Trophoblast cell (in vitro differentiated cells and primary cell): Measurements from ENCODE around the gene C2orf80.
A peak's percentile ranks its signal among the peaks of the same experiment; 100 is the strongest.
"Not testable (repeated sequence)": the region's sequence is repeated elsewhere in the genome, so short reads cannot be mapped to it uniquely, and the experiment has no call there.

Source experiments
- DNase-seq, 2 donors: peaks; one replicate each; pipeline ENCODE4 v3.0.0-alpha.2; 2016
- H2AFZ ChIP-seq: 2 replicates; pipeline ENCODE4 v1.6.1; 2013; ENCODE audit warnings: low read length, moderate library complexity, mild to moderate bottlenecking; ENCODE audit not compliant: insufficient read depth, poor library complexity
- H2AK5ac ChIP-seq: 2 replicates; pipeline ENCODE4 v1.6.1; 2013; ENCODE audit warnings: mild to moderate bottlenecking, low read length
- H2BK120ac ChIP-seq: 2 replicates; pipeline ENCODE4 v1.6.1; 2013; ENCODE audit warnings: low read length, mild to moderate bottlenecking, moderate library complexity; ENCODE audit not compliant: insufficient read depth, poor library complexity
- H2BK12ac ChIP-seq: 2 replicates; pipeline ENCODE4 v1.6.1; 2013; ENCODE audit warnings: mild to moderate bottlenecking, low read length, moderate library complexity
- H2BK5ac ChIP-seq: 2 replicates; pipeline ENCODE4 v1.6.1; 2013; ENCODE audit warnings: low read length, low read depth, moderate library complexity, mild to moderate bottlenecking; ENCODE audit not compliant: poor library complexity
- H3K14ac ChIP-seq: 2 replicates; pipeline ENCODE4 v1.6.1; 2013; ENCODE audit warnings: mild to moderate bottlenecking, low read length
- H3K18ac ChIP-seq: 2 replicates; pipeline ENCODE4 v1.6.1; 2013; ENCODE audit warnings: mild to moderate bottlenecking, low read length
- H3K23ac ChIP-seq: 2 replicates; pipeline ENCODE4 v1.6.1; 2013; ENCODE audit warnings: low read length
- H3K27ac ChIP-seq: 2 replicates; pipeline ENCODE4 v1.5.1; 2013; ENCODE audit warnings: low read depth, mild to moderate bottlenecking, inconsistent platforms, low read length, moderate library complexity
- H3K27me3 ChIP-seq: 2 replicates; pipeline ENCODE4 v1.6.1; 2013; ENCODE audit warnings: inconsistent platforms, mild to moderate bottlenecking, low read length, moderate library complexity; ENCODE audit not compliant: insufficient read depth
- H3K36me3 ChIP-seq, 2 experiments: 1 replicate in 1 of 2; 2 replicates in 1 of 2; pipeline ENCODE4 v1.6.1; 2013; ENCODE audit warnings: low read length in 2 of 2, mild to moderate bottlenecking in 2 of 2, moderate library complexity in 1 of 2; ENCODE audit not compliant: insufficient read depth in 2 of 2, control insufficient read depth in 1 of 2
- H3K4ac ChIP-seq: 2 replicates; pipeline ENCODE4 v1.6.1; 2013; ENCODE audit warnings: low read depth, mild to moderate bottlenecking, low read length, moderate library complexity
- H3K4me1 ChIP-seq, 2 experiments: 1 replicate in 1 of 2; 2 replicates in 1 of 2; pipeline ENCODE4 v1.6.1; 2013; ENCODE audit warnings: low read length in 2 of 2, mild to moderate bottlenecking in 2 of 2, moderate library complexity in 1 of 2; ENCODE audit not compliant: insufficient read depth in 2 of 2, control insufficient read depth in 1 of 2
- H3K4me2 ChIP-seq: 2 replicates; pipeline ENCODE4 v1.6.1; 2013; ENCODE audit warnings: inconsistent platforms, mild to moderate bottlenecking, low read length, moderate library complexity
- H3K4me3 ChIP-seq: 2 replicates; pipeline ENCODE4 v1.5.1; 2013; ENCODE audit warnings: mild to moderate bottlenecking, low read depth, low read length, inconsistent platforms
- H3K79me1 ChIP-seq: one replicate; pipeline ENCODE4 v1.6.1; 2013; ENCODE audit warnings: low read length
- H3K79me2 ChIP-seq: 2 replicates; pipeline ENCODE4 v1.6.1; 2013; ENCODE audit warnings: low read length, mild to moderate bottlenecking; ENCODE audit not compliant: control insufficient read depth, insufficient read depth, poor library complexity
- H3K9ac ChIP-seq: 2 replicates; pipeline ENCODE4 v1.6.1; 2013; ENCODE audit warnings: mild to moderate bottlenecking, low read length
- H3K9me3 ChIP-seq: 2 replicates; pipeline ENCODE4 v1.6.1; 2013; ENCODE audit warnings: low read depth, mild to moderate bottlenecking, control low read depth, inconsistent platforms, low read length; ENCODE audit not compliant: insufficient read depth
- H4K12ac ChIP-seq: 2 replicates; pipeline ENCODE4 v1.6.1; 2013; ENCODE audit warnings: low read depth, mild to moderate bottlenecking, low read length, moderate library complexity
- H4K8ac ChIP-seq: 2 replicates; pipeline ENCODE4 v1.6.1; 2013; ENCODE audit warnings: low read depth, mild to moderate bottlenecking, low read length, moderate library complexity
- H4K91ac ChIP-seq: one replicate; pipeline ENCODE4 v1.6.1; 2013; ENCODE audit warnings: low read depth, mild to moderate bottlenecking, low read length, moderate library complexity
- WGBS: extraction: QIAGEN DNeasy Blood & Tissue Kit; methylation state at CpG from one replicate; pipeline ENCODE4 v1.1.7; 2013; ENCODE audit warnings: missing lambda C conversion rate; ENCODE audit not compliant: insufficient read length, insufficient coverage; ENCODE audit errors: extremely low coverage; 5-methylcytosine and 5-hydroxymethylcytosine counted together

The C2orf80 gene

DNA sequence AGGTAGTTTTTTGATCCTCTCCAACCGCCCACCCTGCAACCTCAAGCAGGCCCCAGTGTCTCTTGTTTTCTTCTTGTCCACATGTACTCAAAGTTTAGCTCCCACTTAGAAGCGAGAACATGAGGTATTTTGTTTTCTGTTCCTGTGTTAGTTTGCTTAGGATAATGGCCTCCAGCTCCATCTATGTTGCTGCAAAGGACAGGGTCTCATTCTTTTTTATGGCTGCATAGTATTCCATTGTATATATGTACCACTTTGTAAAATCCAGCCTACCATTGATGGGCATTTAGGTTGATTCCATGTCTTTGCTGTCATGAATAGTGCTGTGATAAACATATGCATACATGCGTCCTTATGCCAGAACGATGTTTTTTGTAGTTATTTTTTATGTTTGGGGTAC lies 62.7 kb downstream of the C2orf80 start:
- H3K18ac ChIP-seq: no peak overlapping the region
- no peak overlapping the region for H4K12ac ChIP-seq
- no peak overlapping the region for H3K23ac ChIP-seq
- peaks cover 9% of the 10 kb centered on the region for H3K79me1 ChIP-seq
- no peaks in the 10 kb centered on the region for H3K27me3 ChIP-seq
- H3K36me3 ChIP-seq: no peaks in the 10 kb centered on the region
- H2BK5ac ChIP-seq: no peak overlapping the region
- no peak overlapping the region for H3K4me3 ChIP-seq
- no peak overlapping the region for H2BK120ac ChIP-seq
- H2AFZ ChIP-seq: no peak overlapping the region
- WGBS: no CpG with 5 or more reads among the region's 4 CpGs
- no peak overlapping the region for H2AK5ac ChIP-seq
- H3K14ac ChIP-seq: no peak overlapping the region
- no peak overlapping the region for H2BK12ac ChIP-seq
- DNase-seq: no peak
- H3K79me2 ChIP-seq: peaks cover 2% of the 10 kb centered on the region
- H4K8ac ChIP-seq: no peak overlapping the region
- no peak overlapping the region for H3K27ac ChIP-seq
- no peak overlapping the region for H3K4ac ChIP-seq
- H3K4me2 ChIP-seq: no peak overlapping the region
- H4K91ac ChIP-seq: no peak overlapping the region
- peaks cover 6 to 14% of the 10 kb centered on the region in 2 experiments for H3K4me1 ChIP-seq
- no peaks in the 10 kb centered on the region for H3K9me3 ChIP-seq
- H3K9ac ChIP-seq: no peak overlapping the region

DNA sequence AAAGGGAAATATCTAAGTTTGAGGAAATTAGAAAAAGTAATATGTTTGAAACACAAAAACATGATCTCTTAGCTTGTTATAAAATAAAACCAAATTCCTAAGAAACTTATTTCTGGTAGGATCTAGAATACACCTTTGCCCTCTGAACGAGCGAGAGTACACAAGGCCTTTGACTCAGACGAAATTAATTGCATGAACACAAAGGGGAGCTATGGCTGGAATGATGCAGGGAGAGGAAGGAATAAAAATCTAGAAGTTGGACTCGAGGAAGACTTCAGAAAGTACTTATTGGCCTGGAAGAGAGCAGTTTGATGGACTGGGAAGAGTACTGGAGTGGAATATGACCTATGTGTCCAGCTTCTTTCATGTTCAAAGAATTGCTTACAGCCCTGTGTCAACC lies 64.6 kb downstream of the C2orf80 start:
- Histone ChIP-seq H3K27ac (no peak overlapping the region), H3K4me3 (no peak overlapping the region), H3K27me3 (no peaks in the 10 kb centered on the region), H3K79me1 (peaks cover 7% of the 10 kb centered on the region), H3K79me2 (peaks cover 2% of the 10 kb centered on the region), H4K91ac (no peak overlapping the region), H3K14ac (no peak overlapping the region), H3K36me3 (no peaks in the 10 kb centered on the region), H3K9ac (no peak overlapping the region), H3K23ac (no peak overlapping the region), H2AK5ac (no peak overlapping the region), H3K4ac (no peak overlapping the region), H3K4me1 (peaks cover 6 to 7% of the 10 kb centered on the region in 2 experiments), H2AFZ (no peak overlapping the region), H4K8ac (no peak overlapping the region), H4K12ac (no peak overlapping the region), H2BK12ac (no peak overlapping the region), H3K18ac (no peak overlapping the region), H3K4me2 (no peak overlapping the region), H2BK5ac (no peak overlapping the region), H3K9me3 (no peaks in the 10 kb centered on the region), H2BK120ac (no peak overlapping the region)
- no CpG with 5 or more reads among the region's 4 CpGs for WGBS
- no peak for DNase-seq

GRCh38 chr2:208124013-208124715 lies 65.7 kb downstream of the C2orf80 start, which contains the start of gene CRYGD:
Gene CRYGD, minus strand, starts transcription at chr2:208124524. Its CDS starts 51 bp downstream, at chr2:208124473.
- H3K23ac ChIP-seq, H3K79me2 ChIP-seq, H4K8ac ChIP-seq, H2BK120ac ChIP-seq, H3K4ac ChIP-seq, H3K14ac ChIP-seq, H3K27ac ChIP-seq, H2AK5ac ChIP-seq, H3K9me3 ChIP-seq, H3K18ac ChIP-seq, H3K36me3 ChIP-seq, H2BK5ac ChIP-seq, H3K27me3 ChIP-seq, DNase-seq, H3K79me1 ChIP-seq, H2AFZ ChIP-seq, H4K12ac ChIP-seq, H3K9ac ChIP-seq, H3K4me1 ChIP-seq, H3K4me3 ChIP-seq: not testable (repeated sequence)
- WGBS: no CpG with 5 or more reads among the region's 46 CpGs
- H3K4me2 ChIP-seq: peak within 1 kb of the TSS; percentile 43
- H2BK12ac ChIP-seq: peak within 1 kb of the TSS; percentile 8
- H4K91ac ChIP-seq: peak within 1 kb of the TSS; percentile 11

DNA sequence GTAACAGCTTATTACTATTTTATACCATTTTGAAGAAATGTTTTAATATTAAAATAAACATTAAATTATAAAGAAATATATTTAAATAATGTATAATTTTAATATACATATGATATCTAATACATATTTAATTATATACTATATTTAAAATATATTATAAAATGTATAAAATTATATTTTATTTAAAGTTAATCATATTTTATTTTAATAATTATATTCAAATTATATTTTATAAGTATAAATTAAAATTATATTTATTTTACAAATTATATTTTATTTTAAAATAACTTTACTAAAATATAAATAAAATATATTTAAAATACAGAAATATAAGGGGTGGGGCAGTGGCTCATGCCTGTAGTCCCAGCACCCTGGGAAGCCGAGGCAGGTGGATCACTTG lies 67.6 kb downstream of the C2orf80 start:
- H2AK5ac ChIP-seq: no peak overlapping the region
- WGBS: no CpG with 5 or more reads among the region's 1 CpG
- no peaks in the 10 kb centered on the region for H3K79me1 ChIP-seq

More for the DNA sequence above, 67.6 kb downstream of the C2orf80 start:
- DNase-seq: no peak
- Histone ChIP-seq H3K23ac (no peak overlapping the region), H2BK120ac (no peak overlapping the region), H2BK12ac (no peak overlapping the region), H3K4me1 (no peaks in the 10 kb centered on the region), H3K4me3 (no peak overlapping the region), H3K27ac (no peak overlapping the region), H4K8ac (no peak overlapping the region), H3K79me2 (no peaks in the 10 kb centered on the region), H3K27me3 (no peaks in the 10 kb centered on the region), H2BK5ac (no peak overlapping the region), H2AFZ (no peak overlapping the region), H3K9ac (no peak overlapping the region), H4K12ac (no peak overlapping the region), H3K4ac (no peak overlapping the region), H3K4me2 (no peak overlapping the region), H3K18ac (no peak overlapping the region), H3K36me3 (no peaks in the 10 kb centered on the region), H3K14ac (no peak overlapping the region), H4K91ac (no peak overlapping the region), H3K9me3 (no peaks in the 10 kb centered on the region)
